Neural cell (in vitro differentiated cells): ENCODE results near the gene ALK.

ENCODE experiments used
- EP300 ChIP-seq: fragments of 450-650 bp; conservative IDR thresholded peaks from 2 replicates; pipeline ENCODE4 v1.6.1; 2014; ENCODE audit warnings: antibody characterized with exemption, mild to moderate bottlenecking, moderate library complexity; ENCODE audit not compliant: poor library complexity, severe bottlenecking
- POLR2AphosphoS5 ChIP-seq: IDR thresholded peaks from 2 replicates; pipeline ENCODE4 v1.6.1; 2012
- RAD21 ChIP-seq: fragments of 450-650 bp; conservative IDR thresholded peaks from 2 replicates; pipeline ENCODE4 v1.6.1; 2014; ENCODE audit warnings: antibody characterized with exemption, mild to moderate bottlenecking, moderate library complexity
- TAF1 ChIP-seq: IDR thresholded peaks from 2 replicates; pipeline ENCODE4 v1.6.1; 2012; ENCODE audit warnings: low read depth
- TF ChIP-seq, protein P1 (sequence below): IDR thresholded peaks from 2 replicates; pipeline ENCODE4 v1.6.1; 2012; ENCODE audit warnings: borderline replicate concordance
- TF ChIP-seq, protein P2 (sequence below): fragments of 450-650 bp; IDR thresholded peaks from 2 replicates; pipeline ENCODE4 v1.5.1; 2014; ENCODE audit warnings: antibody characterized with exemption, mild to moderate bottlenecking, moderate library complexity; ENCODE audit not compliant: poor library complexity, severe bottlenecking

DNA sequence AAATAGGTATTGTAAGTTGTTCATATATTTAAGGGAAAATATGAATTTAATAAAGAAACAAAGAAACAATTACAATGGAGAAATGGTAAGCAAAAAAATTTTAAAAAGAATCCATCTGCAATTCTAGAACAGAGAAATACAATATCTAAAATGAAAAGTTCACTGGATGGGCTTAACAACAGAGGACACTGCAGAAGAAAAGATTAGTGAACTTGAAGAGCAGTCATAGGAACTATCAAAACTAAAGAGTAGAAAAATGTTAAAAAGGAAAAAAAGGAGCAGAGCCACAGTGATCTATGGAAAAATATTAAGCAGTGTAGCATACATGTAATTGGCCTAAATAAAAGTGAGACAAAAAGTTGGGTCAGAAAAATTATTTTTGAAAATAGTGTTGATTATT is 83.5 kb downstream of the ALK start:
- no peak for TF ChIP-seq RAD21
- TF ChIP-seq, protein P1, sequence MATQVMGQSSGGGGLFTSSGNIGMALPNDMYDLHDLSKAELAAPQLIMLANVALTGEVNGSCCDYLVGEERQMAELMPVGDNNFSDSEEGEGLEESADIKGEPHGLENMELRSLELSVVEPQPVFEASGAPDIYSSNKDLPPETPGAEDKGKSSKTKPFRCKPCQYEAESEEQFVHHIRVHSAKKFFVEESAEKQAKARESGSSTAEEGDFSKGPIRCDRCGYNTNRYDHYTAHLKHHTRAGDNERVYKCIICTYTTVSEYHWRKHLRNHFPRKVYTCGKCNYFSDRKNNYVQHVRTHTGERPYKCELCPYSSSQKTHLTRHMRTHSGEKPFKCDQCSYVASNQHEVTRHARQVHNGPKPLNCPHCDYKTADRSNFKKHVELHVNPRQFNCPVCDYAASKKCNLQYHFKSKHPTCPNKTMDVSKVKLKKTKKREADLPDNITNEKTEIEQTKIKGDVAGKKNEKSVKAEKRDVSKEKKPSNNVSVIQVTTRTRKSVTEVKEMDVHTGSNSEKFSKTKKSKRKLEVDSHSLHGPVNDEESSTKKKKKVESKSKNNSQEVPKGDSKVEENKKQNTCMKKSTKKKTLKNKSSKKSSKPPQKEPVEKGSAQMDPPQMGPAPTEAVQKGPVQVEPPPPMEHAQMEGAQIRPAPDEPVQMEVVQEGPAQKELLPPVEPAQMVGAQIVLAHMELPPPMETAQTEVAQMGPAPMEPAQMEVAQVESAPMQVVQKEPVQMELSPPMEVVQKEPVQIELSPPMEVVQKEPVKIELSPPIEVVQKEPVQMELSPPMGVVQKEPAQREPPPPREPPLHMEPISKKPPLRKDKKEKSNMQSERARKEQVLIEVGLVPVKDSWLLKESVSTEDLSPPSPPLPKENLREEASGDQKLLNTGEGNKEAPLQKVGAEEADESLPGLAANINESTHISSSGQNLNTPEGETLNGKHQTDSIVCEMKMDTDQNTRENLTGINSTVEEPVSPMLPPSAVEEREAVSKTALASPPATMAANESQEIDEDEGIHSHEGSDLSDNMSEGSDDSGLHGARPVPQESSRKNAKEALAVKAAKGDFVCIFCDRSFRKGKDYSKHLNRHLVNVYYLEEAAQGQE, result no peak
- TF ChIP-seq, protein P2, sequence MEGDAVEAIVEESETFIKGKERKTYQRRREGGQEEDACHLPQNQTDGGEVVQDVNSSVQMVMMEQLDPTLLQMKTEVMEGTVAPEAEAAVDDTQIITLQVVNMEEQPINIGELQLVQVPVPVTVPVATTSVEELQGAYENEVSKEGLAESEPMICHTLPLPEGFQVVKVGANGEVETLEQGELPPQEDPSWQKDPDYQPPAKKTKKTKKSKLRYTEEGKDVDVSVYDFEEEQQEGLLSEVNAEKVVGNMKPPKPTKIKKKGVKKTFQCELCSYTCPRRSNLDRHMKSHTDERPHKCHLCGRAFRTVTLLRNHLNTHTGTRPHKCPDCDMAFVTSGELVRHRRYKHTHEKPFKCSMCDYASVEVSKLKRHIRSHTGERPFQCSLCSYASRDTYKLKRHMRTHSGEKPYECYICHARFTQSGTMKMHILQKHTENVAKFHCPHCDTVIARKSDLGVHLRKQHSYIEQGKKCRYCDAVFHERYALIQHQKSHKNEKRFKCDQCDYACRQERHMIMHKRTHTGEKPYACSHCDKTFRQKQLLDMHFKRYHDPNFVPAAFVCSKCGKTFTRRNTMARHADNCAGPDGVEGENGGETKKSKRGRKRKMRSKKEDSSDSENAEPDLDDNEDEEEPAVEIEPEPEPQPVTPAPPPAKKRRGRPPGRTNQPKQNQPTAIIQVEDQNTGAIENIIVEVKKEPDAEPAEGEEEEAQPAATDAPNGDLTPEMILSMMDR, result no peak
- TF ChIP-seq EP300, result no peak
- TF ChIP-seq TAF1, result no peak
- no peak for TF ChIP-seq POLR2AphosphoS5
